OCI-LY3 (cell line): ENCODE measurements around the gene UNC13C.

Source experiments
- H2AFZ ChIP-seq: fragments of 200-600, 300-600 bp; shearing (Covaris generic); 2 replicates; pipeline ENCODE4 v1.6.0; 2014; ENCODE audit warnings: antibody characterized with exemption, low read depth, low read length
- H3K27ac ChIP-seq: fragments of 200-600, 300-600 bp; sonication (generic); 2 replicates; pipeline ENCODE4 v1.5.1; 2014; ENCODE audit warnings: mild to moderate bottlenecking, low read length, moderate library complexity, mixed read lengths
- H3K27me3 ChIP-seq: fragments of 200-600, 300-600 bp; sonication (generic); 2 replicates; pipeline ENCODE4 v1.6.1; 2014; ENCODE audit warnings: low read depth, low read length, mixed read lengths
- H3K36me3 ChIP-seq: fragments of 200-600, 300-600 bp; sonication (generic); replicated peaks from 2 replicates; pipeline ENCODE3; 2014; ENCODE audit warnings: low read depth, low read length, mixed read lengths
- H3K4me1 ChIP-seq: fragments of 300-600, 200-600 bp; sonication (generic); 2 replicates; pipeline ENCODE4 v1.6.1; 2014; ENCODE audit warnings: low read length, mixed read lengths
- H3K4me2 ChIP-seq: fragments of 200-600, 300-600 bp; sonication (generic); 2 replicates; pipeline ENCODE4 v1.6.1; 2014; ENCODE audit warnings: low read length, mixed read lengths
- H3K4me3 ChIP-seq: fragments of 300-600, 200-600 bp; sonication (generic); 2 replicates; pipeline ENCODE4 v1.5.1; 2014; ENCODE audit warnings: antibody characterized with exemption, mild to moderate bottlenecking, low read length, moderate library complexity
- H3K79me2 ChIP-seq: fragments of 300-600, 200-600 bp; shearing (Covaris generic); 2 replicates; pipeline ENCODE4 v1.6.1; 2014; ENCODE audit warnings: mild to moderate bottlenecking, low read length, mixed read lengths
- H3K9ac ChIP-seq: fragments of 300-600, 200-600 bp; shearing (Covaris generic); 2 replicates; pipeline ENCODE4 v1.6.0; 2014; ENCODE audit warnings: mild to moderate bottlenecking, low read length, moderate library complexity
- H3K9me3 ChIP-seq: fragments of 200-600, 300-600 bp; shearing (Covaris generic); 2 replicates; pipeline ENCODE4 v1.6.1; 2014; ENCODE audit warnings: low read length, mixed read lengths; ENCODE audit not compliant: insufficient read depth
- H4K20me1 ChIP-seq: fragments of 200-600, 300-600 bp; sonication (generic); 2 replicates; pipeline ENCODE4 v1.6.1; 2016; ENCODE audit warnings: low read length, mixed read lengths; ENCODE audit not compliant: insufficient read depth
- EZH2phosphoT487 ChIP-seq: fragments of 200-600 bp; shearing (Covaris generic); IDR thresholded peaks from 2 replicates; pipeline ENCODE4 v1.6.1; 2018; ENCODE audit warnings: antibody characterized with exemption, mixed run types, low read depth
- TF ChIP-seq, protein P1 (sequence below): fragments of 200-600, 300-600 bp; sonication (generic); IDR thresholded peaks from 2 replicates; pipeline ENCODE4 v1.5.1; 2014; ENCODE audit warnings: antibody characterized with exemption, low read length, low read depth

Gene UNC13C

DNA sequence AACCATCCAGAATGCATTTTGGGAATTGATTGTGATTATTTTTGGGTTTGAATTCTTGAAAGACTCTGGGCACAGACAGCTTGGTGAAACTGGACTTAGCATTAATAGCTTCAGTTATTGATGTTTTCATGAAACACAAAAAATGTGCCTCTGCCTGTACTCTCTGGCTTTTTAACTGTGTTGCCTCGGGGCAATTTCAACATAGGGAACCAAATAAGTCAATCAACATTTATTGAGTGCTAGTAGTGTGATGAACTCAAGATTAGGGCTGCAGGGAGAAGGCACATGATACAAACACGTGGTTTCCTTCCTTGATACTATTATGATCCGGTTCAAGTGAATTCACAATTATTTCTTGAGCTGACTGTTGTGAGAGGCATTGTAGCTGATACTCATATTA is 50.8 kb downstream of the UNC13C start:
- no peaks in the 10 kb centered on the region for H3K36me3 ChIP-seq
- no peaks in the 10 kb centered on the region for H3K27me3 ChIP-seq
- H2AFZ ChIP-seq, result no peak overlapping the region
- H3K4me2 ChIP-seq, result no peak overlapping the region
- H3K27ac ChIP-seq, result no peak overlapping the region
- no peak overlapping the region for H3K4me3 ChIP-seq
- H4K20me1 ChIP-seq, result no peaks in the 10 kb centered on the region
- no peak overlapping the region for H3K9ac ChIP-seq
- no peaks in the 10 kb centered on the region for H3K9me3 ChIP-seq
- no peak for TF ChIP-seq EZH2phosphoT487
- TF ChIP-seq, protein P1, sequence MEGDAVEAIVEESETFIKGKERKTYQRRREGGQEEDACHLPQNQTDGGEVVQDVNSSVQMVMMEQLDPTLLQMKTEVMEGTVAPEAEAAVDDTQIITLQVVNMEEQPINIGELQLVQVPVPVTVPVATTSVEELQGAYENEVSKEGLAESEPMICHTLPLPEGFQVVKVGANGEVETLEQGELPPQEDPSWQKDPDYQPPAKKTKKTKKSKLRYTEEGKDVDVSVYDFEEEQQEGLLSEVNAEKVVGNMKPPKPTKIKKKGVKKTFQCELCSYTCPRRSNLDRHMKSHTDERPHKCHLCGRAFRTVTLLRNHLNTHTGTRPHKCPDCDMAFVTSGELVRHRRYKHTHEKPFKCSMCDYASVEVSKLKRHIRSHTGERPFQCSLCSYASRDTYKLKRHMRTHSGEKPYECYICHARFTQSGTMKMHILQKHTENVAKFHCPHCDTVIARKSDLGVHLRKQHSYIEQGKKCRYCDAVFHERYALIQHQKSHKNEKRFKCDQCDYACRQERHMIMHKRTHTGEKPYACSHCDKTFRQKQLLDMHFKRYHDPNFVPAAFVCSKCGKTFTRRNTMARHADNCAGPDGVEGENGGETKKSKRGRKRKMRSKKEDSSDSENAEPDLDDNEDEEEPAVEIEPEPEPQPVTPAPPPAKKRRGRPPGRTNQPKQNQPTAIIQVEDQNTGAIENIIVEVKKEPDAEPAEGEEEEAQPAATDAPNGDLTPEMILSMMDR, result no peak
- H3K79me2 ChIP-seq, result no peaks in the 10 kb centered on the region
- H3K4me1 ChIP-seq, result no peaks in the 10 kb centered on the region

DNA sequence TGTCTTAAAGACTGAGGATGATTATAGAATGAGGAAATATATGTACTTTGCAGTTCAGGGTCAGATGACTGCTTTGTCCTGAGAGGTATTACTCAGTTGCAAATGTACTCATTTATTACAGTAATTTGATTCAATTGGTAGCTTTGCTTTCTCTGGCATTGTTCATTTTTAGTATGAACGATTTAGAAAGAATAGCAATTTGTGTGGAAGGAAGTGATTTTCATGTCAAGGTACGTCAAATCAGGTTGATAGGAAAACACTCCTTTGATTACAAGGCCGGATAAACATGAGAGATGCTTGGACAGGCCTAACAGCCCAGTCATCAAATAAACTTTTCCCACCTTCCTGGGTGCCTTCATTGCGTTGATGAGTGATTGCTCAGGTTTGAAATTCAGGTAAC is 53.8 kb downstream of the UNC13C start:
- no peaks in the 10 kb centered on the region for H3K79me2 ChIP-seq
- H3K9me3 ChIP-seq, result no peaks in the 10 kb centered on the region
- no peaks in the 10 kb centered on the region for H3K4me1 ChIP-seq
- no peak overlapping the region for H3K4me2 ChIP-seq
- H3K9ac ChIP-seq, result no peak overlapping the region
- H3K27ac ChIP-seq, result no peak overlapping the region
- H3K27me3 ChIP-seq, result no peaks in the 10 kb centered on the region
- H3K4me3 ChIP-seq, result no peak overlapping the region
- no peak overlapping the region for H2AFZ ChIP-seq
- no peaks in the 10 kb centered on the region for H4K20me1 ChIP-seq
- TF ChIP-seq, protein P1, result no peak
- TF ChIP-seq EZH2phosphoT487, result no peak
- no peaks in the 10 kb centered on the region for H3K36me3 ChIP-seq

DNA sequence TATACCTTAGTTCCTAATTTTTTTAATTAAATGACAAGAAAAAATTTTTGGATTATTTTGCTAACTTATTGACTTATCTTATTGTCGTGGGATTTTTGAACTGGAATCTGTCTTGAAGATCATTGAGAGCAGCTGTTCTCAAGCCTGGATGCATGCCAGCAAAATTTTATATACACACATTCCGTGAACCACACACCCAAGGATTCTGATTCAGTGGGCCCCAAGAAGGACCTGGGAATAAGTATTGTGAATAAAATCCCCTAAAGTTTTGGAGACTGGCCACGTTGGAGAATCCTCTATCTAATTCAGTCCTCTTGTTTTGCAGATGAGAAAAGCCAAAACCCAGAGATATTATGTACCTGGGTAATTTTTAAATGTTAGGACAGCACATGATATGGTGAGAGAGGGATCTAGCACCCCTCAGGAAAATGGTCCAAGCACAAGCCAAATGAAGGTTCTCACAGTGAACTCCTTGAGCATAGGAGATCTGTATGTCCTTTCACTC is 55.2 kb downstream of the UNC13C start:
- no peaks in the 10 kb centered on the region for H3K4me1 ChIP-seq
- TF ChIP-seq EZH2phosphoT487, result no peak
- TF ChIP-seq, protein P1, result no peak
- no peak overlapping the region for H3K9ac ChIP-seq
- H3K4me2 ChIP-seq, result no peak overlapping the region
- H3K4me3 ChIP-seq, result no peak overlapping the region
- no peaks in the 10 kb centered on the region for H3K9me3 ChIP-seq
- no peaks in the 10 kb centered on the region for H3K27me3 ChIP-seq
- no peak overlapping the region for H2AFZ ChIP-seq
- no peaks in the 10 kb centered on the region for H4K20me1 ChIP-seq
- no peaks in the 10 kb centered on the region for H3K79me2 ChIP-seq
- H3K27ac ChIP-seq, result no peak overlapping the region
- no peaks in the 10 kb centered on the region for H3K36me3 ChIP-seq

DNA sequence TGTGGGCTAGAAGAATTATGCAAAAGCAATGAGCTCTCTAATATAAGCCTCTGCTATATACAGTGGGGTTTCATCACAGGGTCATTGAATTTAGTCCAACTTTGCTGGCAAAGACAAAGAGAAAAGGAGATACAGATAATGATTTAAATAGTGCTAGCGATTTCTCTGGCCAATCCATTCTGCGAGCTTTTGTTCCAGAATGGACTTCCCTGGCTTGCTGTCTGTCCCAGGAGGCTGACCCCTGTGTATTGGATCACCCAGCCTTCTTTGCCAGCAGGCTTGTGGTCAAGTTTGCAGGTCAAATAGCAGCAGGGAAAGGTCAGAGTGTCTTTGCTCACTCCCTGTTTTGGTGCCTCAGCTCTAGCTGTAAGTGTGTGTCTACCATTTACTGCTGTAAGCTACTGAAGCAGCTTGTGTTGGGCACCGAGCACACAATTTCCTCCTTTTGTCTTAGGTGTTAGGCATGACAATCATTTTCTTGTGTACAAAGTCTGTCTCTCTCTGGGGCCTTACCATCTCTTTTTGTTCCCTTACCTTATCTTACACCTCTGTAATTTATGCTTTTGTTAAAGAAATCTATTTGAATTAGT is 55.7 kb downstream of the UNC13C start:
- Histone ChIP-seq H3K4me3 (no peak overlapping the region), H3K79me2 (no peaks in the 10 kb centered on the region), H3K27ac (no peak overlapping the region), H3K36me3 (no peaks in the 10 kb centered on the region), H3K9me3 (no peaks in the 10 kb centered on the region), H3K9ac (no peak overlapping the region), H3K4me2 (no peak overlapping the region), H2AFZ (no peak overlapping the region), H3K4me1 (no peaks in the 10 kb centered on the region), H3K27me3 (no peaks in the 10 kb centered on the region), H4K20me1 (no peaks in the 10 kb centered on the region)
- TF ChIP-seq, protein P1, result no peak
- no peak for TF ChIP-seq EZH2phosphoT487
